Liver (tissue), 9 donors: ENCODE results near the gene SCIN. TPM values are rescaled to one million over a fixed set of nuclear protein-coding genes. Genes with fewer than 3 reads are reported as not detected.

Experiments used
- DNase-seq: peaks from one replicate; pipeline ENCODE4 v3.0.0-alpha.2; 2017; ENCODE audit warnings: low spot score
- H3K27ac ChIP-seq, 2 donors: one replicate each; pipeline ENCODE4 v1.7.0; 2013; ENCODE audit warnings: inconsistent platforms in 2 of 2, low read length in 2 of 2, control low read depth in 1 of 2, low read depth in 1 of 2, mild to moderate bottlenecking in 1 of 2
- H3K27me3 ChIP-seq, 4 donors: one replicate each; pipeline versions ENCODE4 v1.6.1 to v1.7.0; 2013; ENCODE audit warnings: low read length in 3 of 4, inconsistent platforms in 1 of 4, mild to moderate bottlenecking in 1 of 4, moderate library complexity in 1 of 4; ENCODE audit not compliant: control insufficient read depth in 4 of 4, insufficient read depth in 4 of 4
- H3K36me3 ChIP-seq, 4 donors: one replicate each; pipeline versions ENCODE4 v1.6.1 to v1.7.0; 2013; ENCODE audit warnings: low read length in 3 of 4, mild to moderate bottlenecking in 3 of 4, low read depth in 1 of 4, moderate library complexity in 1 of 4; ENCODE audit not compliant: control insufficient read depth in 4 of 4, insufficient read depth in 3 of 4
- H3K4me1 ChIP-seq, 4 donors: one replicate each; pipeline versions ENCODE4 v1.6.1 to v1.7.0; 2013; ENCODE audit warnings: low read length in 3 of 4, mild to moderate bottlenecking in 3 of 4, moderate library complexity in 1 of 4; ENCODE audit not compliant: control insufficient read depth in 4 of 4, insufficient read depth in 4 of 4
- H3K4me3 ChIP-seq, 3 donors: one replicate each; pipeline versions ENCODE4 v1.6.1 to v1.7.0; 2013; ENCODE audit warnings: low read length in 3 of 3, control low read depth in 1 of 3, low read depth in 1 of 3, mild to moderate bottlenecking in 1 of 3
- H3K9ac ChIP-seq, 2 donors: one replicate each; pipeline ENCODE4 v1.7.0; 2013; ENCODE audit warnings: low read length in 2 of 2, mild to moderate bottlenecking in 2 of 2, moderate library complexity in 2 of 2, control low read depth in 1 of 2, low read depth in 1 of 2
- H3K9me3 ChIP-seq, 4 donors: one replicate each; pipeline versions ENCODE4 v1.6.1 to v1.7.0; 2013; ENCODE audit warnings: low read length in 3 of 4; ENCODE audit not compliant: control insufficient read depth in 4 of 4
- EGR1 ChIP-seq, 2 donors: IDR thresholded peaks; 2 replicates each; pipeline ENCODE4 v1.6.1; 2016 to 2018; ENCODE audit warnings: antibody characterized with exemption in 2 of 2, low read depth in 2 of 2
- FOXA1 ChIP-seq: IDR thresholded peaks from 2 replicates; pipeline ENCODE4 v1.6.1; 2016; ENCODE audit warnings: antibody characterized with exemption
- GABPA ChIP-seq, 2 donors: IDR thresholded peaks in 1 of 2; conservative IDR thresholded peaks in 1 of 2; 2 replicates each; pipeline ENCODE4 v1.6.1; 2016; ENCODE audit warnings: antibody characterized with exemption in 2 of 2, mild to moderate bottlenecking in 1 of 2, moderate library complexity in 1 of 2
- HNF4G ChIP-seq: IDR thresholded peaks from 2 replicates; pipeline ENCODE4 v1.6.1; 2016; ENCODE audit warnings: antibody characterized with exemption
- RAD21 ChIP-seq, 2 donors: IDR thresholded peaks; 2 replicates each; pipeline ENCODE4 v1.6.1; 2016; ENCODE audit warnings: antibody characterized with exemption in 2 of 2, mild to moderate bottlenecking in 2 of 2
- REST ChIP-seq: IDR thresholded peaks from 2 replicates; pipeline ENCODE4 v1.6.1; 2016; ENCODE audit warnings: antibody characterized with exemption, mild to moderate bottlenecking
- RXRA ChIP-seq, 2 donors: IDR thresholded peaks; 2 replicates each; pipeline ENCODE4 v1.6.1; 2017 to 2018; ENCODE audit warnings: antibody characterized with exemption in 2 of 2, mild to moderate bottlenecking in 1 of 2
- ZBTB33 ChIP-seq: IDR thresholded peaks from 2 replicates; pipeline ENCODE4 v1.6.1; 2016; ENCODE audit warnings: antibody characterized with exemption
- WGBS: extraction: QIAGEN DNeasy Blood & Tissue Kit; methylation state at CpG from one replicate; pipeline ENCODE4 v1.1.7; 2013; 5-methylcytosine and 5-hydroxymethylcytosine counted together
- polyA plus RNA-seq, 2 donors: library from polyadenylated mRNA; stranded (reverse) in 1 of 2; unstranded in 1 of 2; fragments of 200-250 nt in 1 of 2; fragments of >200 nt in 1 of 2; fragmentation: Nextera tagmentation in 1 of 2; extraction: Ambion mirVana in 1 of 2; gene quantifications; one replicate each; pipeline versions ENCODE4 v1.2.1 to v1.2.3, GENCODE V29; 2013 to 2015
- total RNA-seq, 2 donors: library from RNA; depleted of rRNA; stranded (reverse); fragments of >200 nt; gene quantifications; one replicate each; pipeline ENCODE4 v1.2.3, GENCODE V29; 2014
- TF ChIP-seq, protein P1 (sequence below): fragments of 150-350 bp; IDR thresholded peaks from 2 replicates; pipeline ENCODE4 v1.5.1; 2017; ENCODE audit warnings: improper control_type of control experiment, low read depth, low read length; ENCODE audit not compliant: missing input control
- TF ChIP-seq, protein P2 (sequence below): IDR thresholded peaks from 2 replicates; pipeline ENCODE4 v1.6.1; 2016; ENCODE audit warnings: antibody characterized with exemption
- donor health status: healthy.
- donor health status: healthy.
- donor health status: healthy.
- donor health status: healthy.
- donor health status: healthy.

Gene SCIN
- total and polyA plus RNA-seq, 4 donors = 0.05 to 0.23 TPM; not detected in 2

DNA sequence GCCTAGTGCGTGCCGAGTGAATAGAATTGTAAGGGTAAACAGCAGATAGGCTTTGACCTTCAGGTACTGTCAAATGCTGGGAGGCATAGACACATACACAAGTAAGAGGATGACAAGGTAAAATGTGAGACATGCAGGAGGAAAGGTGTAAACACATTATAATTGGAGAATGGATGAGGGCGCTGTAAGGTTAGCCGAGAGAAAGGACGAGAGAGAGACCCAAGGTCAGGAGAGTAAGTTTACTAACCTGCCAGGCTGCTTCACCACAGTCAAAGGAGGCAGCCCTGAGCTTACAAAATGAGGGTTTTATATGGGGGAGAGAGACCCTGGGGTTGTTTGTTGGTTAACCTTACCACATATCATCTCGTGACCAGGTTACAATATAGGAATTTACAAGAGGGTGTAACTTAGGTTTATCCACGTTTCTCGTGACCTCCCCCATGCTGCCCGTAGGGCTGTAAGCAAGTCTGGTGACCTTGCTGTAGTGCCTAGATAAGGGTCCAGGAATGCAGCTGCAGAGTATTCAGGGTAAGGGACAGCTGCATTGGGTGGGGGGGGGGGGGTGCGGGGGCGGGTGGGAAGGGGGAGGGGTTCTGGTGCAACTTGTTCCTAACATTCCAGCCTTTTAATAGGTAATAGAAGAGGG lies 17.9 kb downstream of the SCIN start:
- no peak for DNase-seq
- H3K27me3 ChIP-seq = no peaks in the 10 kb centered on the region
- no peaks in the 10 kb centered on the region for H3K9me3 ChIP-seq

More for the DNA sequence above, 17.9 kb downstream of the SCIN start:
- TF ChIP-seq GABPA (IDR thresholded peaks at IDR 0.05 in 1 of 2, conservative IDR thresholded peaks at IDR 0.05 in 1 of 2) = no peak
- no peak for TF ChIP-seq RXRA (IDR thresholded peaks at IDR 0.05)
- no peak for TF ChIP-seq RAD21 (IDR thresholded peaks at IDR 0.05)
- TF ChIP-seq, protein P1, sequence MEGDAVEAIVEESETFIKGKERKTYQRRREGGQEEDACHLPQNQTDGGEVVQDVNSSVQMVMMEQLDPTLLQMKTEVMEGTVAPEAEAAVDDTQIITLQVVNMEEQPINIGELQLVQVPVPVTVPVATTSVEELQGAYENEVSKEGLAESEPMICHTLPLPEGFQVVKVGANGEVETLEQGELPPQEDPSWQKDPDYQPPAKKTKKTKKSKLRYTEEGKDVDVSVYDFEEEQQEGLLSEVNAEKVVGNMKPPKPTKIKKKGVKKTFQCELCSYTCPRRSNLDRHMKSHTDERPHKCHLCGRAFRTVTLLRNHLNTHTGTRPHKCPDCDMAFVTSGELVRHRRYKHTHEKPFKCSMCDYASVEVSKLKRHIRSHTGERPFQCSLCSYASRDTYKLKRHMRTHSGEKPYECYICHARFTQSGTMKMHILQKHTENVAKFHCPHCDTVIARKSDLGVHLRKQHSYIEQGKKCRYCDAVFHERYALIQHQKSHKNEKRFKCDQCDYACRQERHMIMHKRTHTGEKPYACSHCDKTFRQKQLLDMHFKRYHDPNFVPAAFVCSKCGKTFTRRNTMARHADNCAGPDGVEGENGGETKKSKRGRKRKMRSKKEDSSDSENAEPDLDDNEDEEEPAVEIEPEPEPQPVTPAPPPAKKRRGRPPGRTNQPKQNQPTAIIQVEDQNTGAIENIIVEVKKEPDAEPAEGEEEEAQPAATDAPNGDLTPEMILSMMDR = no peak
- TF ChIP-seq FOXA1 = no peak
- no peak for TF ChIP-seq EGR1 (IDR thresholded peaks at IDR 0.05; ENCODE audit: low read depth in 2 of 2)
- no peak for TF ChIP-seq HNF4G
- no peak for TF ChIP-seq REST
- no peak for TF ChIP-seq ZBTB33
- TF ChIP-seq, protein P2, sequence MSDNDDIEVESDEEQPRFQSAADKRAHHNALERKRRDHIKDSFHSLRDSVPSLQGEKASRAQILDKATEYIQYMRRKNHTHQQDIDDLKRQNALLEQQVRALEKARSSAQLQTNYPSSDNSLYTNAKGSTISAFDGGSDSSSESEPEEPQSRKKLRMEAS = no peak
- Histone ChIP-seq H3K4me3 (no peak overlapping the region), H3K36me3 (no peaks in the 10 kb centered on the region), H3K27ac (no peak overlapping the region), H3K9ac (no peak overlapping the region), H3K4me1 (no peaks in the 10 kb centered on the region)
- WGBS = 83% methylated on average over 10 of the region's 11 CpGs
